Neural cell (in vitro differentiated cells): ENCODE data around the gene ZNF578.

ENCODE experiments used
- CTCF ChIP-seq: fragments of 450-650 bp; IDR thresholded peaks from 2 replicates; pipeline ENCODE4 v1.5.1; 2014; ENCODE audit warnings: antibody characterized with exemption, mild to moderate bottlenecking, moderate library complexity; ENCODE audit not compliant: poor library complexity, severe bottlenecking
- EZH2 ChIP-seq: fragments of 200-600, 300-800 bp; shearing (Covaris generic), sonication (generic); IDR thresholded peaks from 2 replicates; pipeline ENCODE4 v1.6.1; 2014; ENCODE audit warnings: antibody characterized with exemption, low read length, borderline replicate concordance, mild to moderate bottlenecking; ENCODE audit not compliant: insufficient read depth, poor library complexity, severe bottlenecking
- POLR2AphosphoS5 ChIP-seq: IDR thresholded peaks from 2 replicates; pipeline ENCODE4 v1.6.1; 2012
- REST ChIP-seq: IDR thresholded peaks from 2 replicates; pipeline ENCODE4 v1.6.1; 2012; ENCODE audit warnings: borderline replicate concordance
- SMC3 ChIP-seq: fragments of 450-650 bp; conservative IDR thresholded peaks from 2 replicates; pipeline ENCODE4 v1.6.1; 2014; ENCODE audit warnings: antibody characterized with exemption, mild to moderate bottlenecking, moderate library complexity; ENCODE audit not compliant: poor library complexity
- TAF1 ChIP-seq: IDR thresholded peaks from 2 replicates; pipeline ENCODE4 v1.6.1; 2012; ENCODE audit warnings: low read depth

GRCh38 chr19:52522551-52522950, 69.2 kb downstream of the ZNF578 start:
- TF ChIP-seq TAF1 (no peak), CTCF (no peak), EZH2 (no peak), POLR2AphosphoS5 (no peak), REST (no peak), SMC3 (no peak)
